HG03097 (cell line): ENCODE results near the gene IGLL5.

ENCODE experiments used
- ATAC-seq: cut with Tn5 transposase; IDR thresholded peaks from one replicate; pipeline ENCODE4 v1.9.1; 2021; ENCODE audit not compliant: unreplicated experiment, low FRiP score

The IGLL5 gene

DNA sequence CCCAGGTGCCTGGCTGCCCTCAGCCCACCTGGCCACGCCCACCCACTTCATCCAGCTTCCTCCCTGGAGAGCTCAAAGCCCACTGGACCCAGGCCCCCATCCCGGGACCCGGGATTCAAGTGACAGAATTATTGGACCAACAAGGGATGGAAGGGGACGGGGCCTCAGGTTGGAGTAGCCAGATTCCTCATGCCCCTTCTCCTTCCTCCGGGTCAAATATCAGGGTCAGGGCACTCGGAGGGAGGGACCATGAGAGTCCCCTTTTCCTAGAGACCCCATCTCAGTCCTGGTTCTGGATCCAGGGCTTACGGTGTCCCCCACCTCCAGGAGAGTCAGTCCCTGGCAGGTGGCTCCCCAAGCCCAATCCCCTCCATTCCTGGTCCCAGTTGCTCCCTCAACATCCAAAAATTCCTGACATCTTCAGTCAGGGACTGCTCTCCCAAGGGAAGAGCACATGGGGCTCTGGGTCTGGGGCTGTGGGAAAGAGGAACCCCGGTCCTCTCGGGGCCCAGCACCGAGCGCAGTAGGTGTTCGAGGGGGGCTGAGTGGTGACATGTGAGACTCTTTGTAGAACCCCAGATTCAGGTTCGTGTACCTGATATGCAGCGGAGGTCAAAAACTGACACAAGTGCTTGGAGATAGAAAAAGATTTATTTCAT, 37.7 kb downstream of the IGLL5 start:
- ATAC-seq: no peak

DNA sequence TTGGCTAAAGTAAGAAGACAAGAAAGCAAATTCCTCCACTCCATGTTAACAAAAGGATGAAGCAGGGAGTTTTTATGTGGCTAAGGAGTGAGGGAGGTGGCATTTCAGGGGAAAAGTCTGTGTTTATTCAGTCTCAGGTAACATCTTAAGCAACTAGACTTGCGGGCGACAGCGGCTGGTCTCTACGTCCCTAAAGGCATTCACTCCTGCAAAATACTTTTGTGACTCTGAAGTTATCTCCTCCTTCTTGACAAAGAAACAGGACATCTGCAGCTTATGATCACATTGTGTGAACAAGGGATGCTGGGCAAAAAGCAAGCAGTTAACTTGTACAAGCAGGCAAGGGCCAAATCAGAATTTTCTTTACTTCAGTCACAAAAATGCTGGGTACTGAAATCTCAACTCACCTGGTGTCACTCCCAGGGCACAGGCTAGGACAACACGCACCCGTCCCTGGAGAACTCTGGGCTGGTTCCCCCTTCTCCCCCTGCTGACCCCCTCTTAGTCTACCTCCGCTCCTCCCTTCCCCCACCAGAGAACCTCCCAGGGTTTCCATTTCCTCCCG, 38.3 kb downstream of the IGLL5 start:
- ATAC-seq: no peak

DNA sequence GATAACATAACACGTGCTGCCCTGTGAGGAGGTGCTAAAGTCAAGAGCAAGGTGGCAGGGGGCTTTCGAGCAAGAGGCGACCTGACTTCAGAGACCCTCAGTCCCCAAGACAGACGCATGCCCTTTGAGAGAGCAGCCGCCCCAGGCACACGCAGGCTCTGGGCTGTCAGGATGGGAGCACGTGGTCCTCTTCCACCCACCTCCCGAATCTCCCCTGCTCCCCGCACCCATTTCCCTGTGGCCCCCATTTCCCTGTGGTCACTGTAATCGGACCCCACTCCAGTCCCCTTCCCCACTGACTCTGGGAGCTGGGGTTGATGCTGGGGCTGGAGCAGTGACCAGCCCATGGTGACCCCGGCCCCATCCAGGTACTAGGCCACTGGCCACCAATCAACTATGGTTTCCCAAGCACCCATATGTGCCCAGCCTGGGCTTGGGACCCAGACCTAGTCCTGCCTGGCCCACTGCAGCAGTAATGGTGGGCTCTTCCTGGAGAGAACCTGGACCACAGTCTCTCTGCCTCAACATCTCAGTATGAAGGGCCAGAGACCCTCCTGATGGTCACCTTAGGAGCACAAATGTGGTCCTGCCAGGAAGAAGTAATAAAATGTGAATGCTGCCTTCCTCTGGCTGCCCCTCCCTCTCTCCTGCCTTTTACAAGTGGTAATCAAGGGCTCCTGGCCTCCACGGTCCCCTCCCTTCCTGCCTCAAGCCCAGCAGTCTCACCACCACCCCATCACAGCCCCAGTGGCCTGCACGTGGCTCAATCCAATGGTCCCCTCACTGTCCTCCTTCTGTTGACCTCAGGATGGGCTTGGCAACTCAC, 39.0 kb downstream of the IGLL5 start:
- ATAC-seq: no peak

DNA sequence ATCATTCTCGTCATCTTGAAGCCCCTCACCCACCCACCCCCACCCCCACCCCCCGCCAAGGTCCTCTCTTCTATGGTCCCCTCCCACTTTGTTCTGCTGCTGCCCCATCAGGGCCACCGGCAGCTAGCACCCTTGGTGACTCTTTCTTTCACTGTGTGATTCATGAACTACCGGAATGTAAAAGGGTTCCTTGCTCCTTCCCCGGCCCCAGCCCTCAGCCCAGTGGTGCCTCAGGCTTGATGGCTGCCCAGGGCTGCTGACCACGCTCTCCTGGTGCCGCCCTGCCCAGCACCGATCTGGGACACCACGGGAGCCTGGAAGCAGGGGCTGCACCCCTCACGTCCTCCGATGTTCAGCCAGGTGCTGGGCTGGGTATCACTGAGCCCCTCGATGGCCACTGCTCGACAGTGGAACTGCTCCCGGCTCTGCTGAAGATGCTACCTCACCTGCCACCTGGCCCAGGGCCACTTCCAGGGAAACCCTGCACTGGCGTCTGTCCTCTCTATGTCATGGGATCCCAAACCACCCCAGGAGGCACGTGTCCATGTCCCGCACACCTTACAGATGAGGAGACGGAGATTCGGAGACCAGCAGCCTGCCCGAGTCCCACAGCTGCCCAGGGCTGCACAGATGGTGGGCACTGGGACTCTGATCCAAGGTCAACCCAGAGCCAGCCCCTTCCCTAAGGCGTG, 39.7 kb downstream of the IGLL5 start:
- no peak for ATAC-seq

DNA sequence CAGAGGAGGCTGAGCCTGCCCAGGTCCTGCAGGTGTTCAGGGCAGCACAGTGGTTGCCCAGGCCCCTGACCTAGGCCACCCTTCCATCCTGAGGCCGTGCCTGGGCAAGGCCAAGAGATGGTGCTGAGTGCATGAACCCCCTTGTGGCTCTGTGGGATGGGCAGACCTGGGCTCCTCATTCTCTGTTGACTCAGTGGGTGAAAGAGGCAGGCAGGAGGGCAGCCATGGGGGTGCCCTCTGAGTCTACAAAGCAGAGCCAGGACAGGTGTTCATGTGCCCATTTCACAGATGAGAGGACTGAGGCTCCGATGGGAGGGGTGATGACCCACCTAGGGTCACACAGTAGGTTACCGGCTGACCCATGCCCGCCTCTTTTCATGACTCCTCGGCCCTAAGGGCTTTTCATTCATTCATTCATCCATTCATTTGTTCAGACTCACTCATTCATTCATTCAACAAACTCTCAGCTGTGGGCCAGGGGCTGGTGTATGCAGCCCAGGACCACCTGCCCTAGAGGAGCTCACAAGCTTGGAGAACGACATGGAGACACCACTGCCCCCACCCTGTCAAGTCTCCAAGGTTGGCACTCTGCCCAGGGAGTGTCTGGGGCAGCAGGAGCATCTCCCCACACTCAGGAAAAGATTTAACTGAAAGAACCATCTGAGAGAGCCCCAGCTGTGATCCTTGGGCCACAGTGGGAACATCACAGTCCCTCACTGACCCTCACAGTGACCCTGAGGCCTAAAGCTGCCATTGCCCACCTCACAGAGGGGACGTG, 40.5 kb downstream of the IGLL5 start:
- no peak for ATAC-seq

DNA sequence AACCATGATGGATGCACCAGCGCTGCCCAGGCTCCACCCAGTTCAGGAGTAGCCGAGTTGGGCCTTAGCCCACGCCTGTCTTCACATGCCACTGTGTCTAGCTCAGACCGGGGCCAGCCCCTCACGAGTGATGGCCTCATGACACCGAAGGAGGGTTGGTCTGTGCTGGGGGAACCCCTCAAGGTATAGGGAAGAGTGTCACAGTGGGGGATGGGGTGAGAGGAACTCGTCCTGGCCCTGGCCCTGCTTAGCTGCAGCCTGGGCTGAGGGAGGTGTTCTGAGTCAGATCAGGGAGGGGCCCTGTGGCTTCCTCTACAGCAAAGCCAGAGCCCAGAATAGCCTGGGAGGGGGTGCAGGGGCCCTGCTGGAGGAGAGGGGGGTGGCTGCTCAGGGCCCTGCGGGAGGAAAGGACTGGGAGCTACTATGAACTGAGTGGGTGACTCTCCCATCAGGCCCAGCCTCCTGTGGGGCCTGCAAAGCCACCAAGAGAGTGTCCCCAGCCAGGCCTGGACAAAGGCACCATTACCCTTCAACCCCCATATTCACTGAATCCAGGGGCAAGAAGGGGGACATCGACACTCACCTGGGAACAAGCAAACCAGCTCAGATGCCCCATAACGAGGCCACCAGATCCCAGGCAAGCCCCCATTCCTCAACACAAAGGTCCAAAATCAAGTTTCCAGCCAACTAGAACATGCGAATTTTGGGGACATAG, 41.2 kb downstream of the IGLL5 start:
- ATAC-seq: peak; percentile 68

DNA sequence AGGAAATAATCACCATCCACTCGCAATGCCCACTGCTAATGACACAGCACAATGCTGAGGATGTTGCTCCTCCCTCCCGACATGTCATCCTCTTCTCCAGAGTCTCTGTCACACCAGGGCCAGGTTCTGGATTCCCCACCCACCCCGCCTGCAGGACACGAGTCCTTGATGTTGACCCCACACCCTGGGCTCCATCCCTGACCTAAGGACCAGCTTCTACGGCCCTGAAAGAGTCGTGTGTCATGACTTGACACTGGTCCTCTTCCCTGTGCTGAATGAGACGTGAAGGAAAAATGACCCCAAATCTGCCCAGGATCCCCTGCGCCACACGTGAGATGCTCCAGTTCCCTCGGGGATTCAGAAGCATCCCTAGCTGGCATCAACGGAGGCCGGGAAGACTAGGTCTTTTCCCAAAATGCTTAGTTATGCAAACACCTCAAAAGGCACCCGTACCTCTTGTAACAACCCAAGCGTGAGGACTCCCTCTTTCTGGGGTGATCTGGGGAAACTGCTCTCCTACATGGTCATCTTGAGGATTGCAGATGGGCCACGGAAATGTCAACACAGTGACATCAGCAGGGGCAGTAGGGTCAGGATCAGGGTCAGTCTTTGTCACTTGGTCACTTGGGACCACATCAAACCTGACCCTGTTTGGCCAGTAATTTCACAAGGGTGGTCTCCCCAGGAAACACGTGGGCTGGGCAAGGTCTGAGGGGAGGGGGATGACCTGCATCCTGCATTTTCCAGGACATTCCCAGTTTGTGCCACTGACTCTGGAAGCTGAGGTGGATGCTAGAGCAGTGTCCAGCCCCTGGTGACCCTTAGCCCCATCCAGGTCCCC, 42.0 kb downstream of the IGLL5 start:
- no peak for ATAC-seq

DNA sequence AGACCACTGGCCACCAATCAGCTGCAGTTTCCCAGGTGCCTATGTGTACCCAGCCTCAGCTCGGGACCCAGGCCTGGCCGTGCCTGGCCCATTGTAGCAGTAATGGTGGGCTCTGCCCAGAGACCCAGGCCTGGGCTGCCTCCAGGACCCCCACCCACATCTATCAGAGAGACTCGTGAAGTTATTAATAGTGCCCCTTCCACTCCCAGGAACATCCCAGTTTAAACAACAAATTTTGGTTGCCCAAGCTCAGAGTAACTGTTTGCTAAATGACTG, 42.5 kb downstream of the IGLL5 start:
- ATAC-seq: no peak

DNA sequence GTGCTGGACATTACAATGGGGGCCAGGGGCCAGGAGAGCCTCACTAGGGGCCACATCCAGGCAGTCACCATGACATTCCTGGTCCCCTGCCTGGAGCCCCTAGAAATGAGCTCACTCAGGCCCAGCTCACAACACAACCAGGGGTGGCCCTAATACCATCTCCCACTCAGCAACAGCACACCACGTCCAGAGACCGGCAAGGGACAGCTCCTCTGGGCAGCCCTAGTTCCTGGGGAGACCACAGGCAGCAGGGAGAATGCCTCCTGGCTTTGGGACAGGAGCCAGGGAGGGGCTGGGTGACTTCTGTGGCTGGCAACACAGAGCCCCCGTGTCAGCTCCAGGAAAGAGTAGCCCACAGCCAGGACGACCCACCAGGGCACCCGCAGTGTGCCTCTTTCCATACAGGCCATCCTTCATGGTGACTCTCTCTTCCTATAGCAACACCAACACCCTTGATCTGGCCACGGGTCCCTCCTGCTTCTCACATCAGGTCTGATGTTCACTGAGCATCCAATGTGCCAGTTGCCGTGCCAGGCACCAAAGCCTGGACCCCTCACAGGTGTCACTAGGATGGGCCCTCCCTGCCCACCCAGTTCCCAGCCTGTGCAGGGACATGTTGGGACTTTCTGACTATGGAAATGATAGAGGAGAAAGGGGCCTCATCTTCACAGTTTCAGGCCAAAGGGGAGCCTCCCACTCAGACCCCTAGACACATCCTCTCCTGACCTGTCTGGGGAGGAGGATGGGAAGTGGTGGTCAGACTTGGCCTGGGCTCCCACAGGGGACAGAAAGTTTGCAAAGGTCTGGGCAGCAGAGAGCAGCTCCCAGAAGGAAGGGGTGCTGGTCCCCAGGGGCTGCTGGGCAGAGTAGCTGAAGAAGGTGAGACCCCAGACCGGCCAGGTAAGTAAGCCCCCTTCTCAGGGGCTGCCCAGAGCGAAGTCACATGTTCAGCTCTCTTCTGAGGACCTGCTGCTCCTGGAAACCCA, 43.2 kb downstream of the IGLL5 start:
- no peak for ATAC-seq

DNA sequence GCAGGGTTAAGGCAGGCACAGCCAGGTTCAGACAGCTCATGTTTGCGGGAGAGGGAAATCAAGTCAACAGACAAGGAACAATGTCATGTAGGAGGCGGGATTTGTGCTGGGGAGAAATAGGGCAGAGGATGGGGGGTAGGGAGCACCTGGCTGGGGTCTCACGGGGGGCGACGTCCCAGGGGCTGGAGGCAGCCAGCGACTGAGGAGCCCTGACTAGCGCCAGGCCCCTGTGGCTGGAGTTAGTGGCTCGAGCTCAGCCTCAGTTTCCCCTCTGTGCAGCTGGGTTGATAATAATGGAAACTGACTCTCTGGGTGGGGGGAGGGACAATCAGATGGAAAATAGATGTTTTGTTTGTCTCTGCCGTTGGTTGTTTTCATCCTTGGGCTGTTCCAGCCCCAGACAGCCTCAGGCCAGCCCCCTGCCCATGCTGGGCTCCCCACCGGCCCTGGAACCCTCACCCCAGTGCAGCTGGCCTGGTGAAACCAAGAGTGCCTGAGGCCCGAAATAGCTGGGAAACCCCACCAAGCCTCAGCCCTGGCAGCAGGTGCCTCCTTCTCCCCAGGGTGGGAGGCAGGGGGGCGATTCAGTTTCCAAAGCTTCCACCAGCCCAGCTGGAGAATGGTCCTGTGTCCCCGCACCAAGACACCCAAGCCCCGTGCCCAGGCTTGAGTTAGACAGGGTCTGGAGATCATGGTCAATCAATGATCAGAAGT, 44.1 kb downstream of the IGLL5 start:
- ATAC-seq: no peak

DNA sequence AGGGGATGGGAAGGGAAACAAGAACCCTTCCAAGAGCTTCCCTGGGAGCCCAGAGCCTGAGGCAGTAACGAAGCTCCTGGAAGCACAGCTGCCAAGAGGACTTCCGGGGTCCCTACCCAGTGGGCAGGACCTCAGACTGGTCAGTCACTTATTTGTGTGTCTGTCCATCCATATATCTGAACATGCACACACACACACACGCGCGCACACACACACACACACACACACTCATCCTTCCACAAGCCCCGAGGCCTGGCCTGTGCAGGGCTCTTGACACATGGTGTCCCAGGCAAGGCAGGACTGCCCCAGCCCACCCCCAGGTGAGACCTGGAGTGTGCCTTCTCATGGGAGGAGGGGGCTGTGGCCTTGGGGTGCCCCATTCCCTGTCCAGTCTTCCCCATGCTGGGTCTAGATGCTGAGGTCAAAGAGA, 44.9 kb downstream of the IGLL5 start:
- no peak for ATAC-seq

DNA sequence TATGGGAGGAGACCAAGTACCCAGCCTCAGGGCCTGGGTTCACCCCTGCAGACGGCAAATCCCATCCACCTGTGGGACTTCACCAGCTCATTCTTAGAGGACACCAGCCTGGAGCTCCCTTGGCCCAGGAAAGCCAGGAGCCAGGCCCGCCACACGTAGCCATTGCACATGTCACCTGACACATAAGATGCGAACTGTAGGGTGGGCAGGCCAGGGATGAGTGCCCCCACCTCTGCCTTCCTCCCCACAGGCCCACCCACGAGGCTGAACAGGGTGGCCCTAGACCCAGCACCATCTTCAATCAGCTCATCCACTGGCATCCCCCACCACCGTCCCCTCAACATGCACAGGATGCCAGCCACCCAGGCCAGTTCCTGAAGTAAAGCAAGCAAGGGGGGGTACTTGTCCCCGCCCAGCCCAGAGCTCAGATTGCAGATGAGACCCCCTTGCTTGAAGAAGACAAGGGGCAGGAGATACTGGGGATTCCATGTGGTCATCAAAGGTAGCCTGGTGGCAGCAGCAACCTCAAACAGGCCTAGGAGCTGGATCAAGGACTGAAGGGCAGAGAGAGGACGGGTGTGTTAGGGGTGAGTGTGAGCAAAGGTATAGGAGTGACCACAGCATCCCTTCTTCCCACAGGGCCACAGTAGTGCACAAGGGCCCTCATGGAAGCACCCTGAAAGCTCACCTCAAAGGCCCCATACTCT, 45.6 kb downstream of the IGLL5 start:
- ATAC-seq: no peak

DNA sequence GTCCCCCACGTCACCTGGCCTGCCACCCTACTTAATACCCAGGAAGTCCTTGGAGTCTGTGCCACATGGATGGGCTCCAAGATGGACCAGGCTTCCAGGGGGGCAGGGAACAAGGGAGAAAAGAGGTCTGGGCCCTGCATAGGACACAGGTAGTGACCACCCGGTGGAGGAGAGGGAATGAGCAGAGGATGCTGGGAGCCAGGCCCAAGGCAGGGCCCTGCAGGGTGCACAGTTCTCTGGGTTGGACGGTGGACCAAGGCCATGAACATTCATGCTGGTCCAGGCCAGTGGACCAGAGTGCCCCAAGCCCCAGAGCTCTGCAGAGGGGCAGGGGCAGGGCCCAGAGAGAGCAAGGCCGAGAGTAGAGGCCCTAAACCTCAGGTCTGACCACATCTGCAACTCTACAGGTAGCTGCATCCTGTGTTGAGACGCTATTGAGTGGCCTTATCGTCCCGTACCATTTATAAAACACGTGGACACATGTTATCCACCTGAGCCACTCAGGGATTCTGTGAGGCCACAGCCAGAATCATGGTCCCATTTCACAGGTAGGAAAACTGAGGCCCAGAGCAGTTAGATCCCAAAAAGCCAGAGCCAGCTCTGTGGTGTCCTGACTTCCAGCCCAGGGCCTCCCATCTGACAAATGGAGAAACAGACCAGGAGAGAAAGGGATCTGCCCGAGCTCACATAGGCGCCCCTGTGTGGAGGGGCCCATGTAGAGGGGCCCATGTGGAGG, 46.4 kb downstream of the IGLL5 start:
- no peak for ATAC-seq

DNA sequence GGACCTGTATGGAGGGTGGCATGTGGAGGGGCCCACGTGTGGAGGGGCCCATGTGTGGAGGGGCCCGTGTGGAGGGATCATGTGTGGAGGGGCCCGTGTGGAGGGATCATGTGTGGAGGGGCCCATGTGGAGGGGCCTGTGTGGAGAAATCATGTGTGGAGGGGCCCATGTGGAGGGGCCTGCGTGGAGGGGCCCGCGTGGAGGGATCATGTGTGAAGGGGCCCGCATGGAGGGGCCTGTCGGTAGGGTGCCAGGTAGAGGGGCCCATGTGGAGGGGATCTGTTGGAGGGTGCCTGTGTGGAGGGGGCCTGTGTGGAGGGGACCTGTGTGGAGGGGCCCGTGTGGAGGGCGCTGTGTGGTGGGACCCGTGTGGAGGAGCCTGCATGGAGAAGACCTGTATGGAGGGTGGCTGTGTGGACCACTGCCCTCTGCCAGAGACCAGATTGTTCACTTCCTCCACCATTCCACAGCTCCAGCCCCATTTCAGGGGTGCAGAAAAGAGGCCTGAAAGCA, 47.0 kb downstream of the IGLL5 start:
- no peak for ATAC-seq

DNA sequence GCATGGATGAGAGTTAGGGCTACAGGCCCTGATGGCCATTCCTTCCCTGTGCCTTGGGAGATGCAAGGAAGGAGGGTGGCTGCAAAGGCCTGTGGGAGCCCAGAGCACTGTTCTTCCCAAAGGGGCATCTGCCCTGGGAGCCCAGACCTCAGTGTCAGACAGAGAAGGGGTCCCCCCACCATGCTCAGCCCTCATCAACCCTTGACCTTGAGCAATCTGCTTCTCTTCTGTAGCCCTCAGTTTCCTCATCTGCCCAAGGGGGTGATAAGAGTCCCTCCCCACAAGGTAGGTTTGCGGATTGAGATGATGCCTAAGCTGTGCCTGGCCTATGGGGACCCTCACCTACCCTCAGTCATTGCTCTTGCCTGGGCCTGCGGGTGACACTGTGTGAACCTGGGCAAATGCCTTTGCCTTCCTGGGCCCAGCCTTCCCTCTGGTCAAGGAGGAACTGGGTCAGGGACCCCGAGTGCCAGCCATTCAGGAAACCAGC, 47.5 kb downstream of the IGLL5 start:
- ATAC-seq: peak; percentile 15
